HUES48 (cell line): Measurements from ENCODE around the gene CACNA1F.

Source experiments
- H3K27ac ChIP-seq: one replicate; pipeline ENCODE4 v1.7.0; 2013; ENCODE audit warnings: low read depth, low read length, inconsistent platforms
- H3K27me3 ChIP-seq: 2 replicates; pipeline ENCODE4 v1.6.1; 2013; ENCODE audit warnings: mild to moderate bottlenecking, low read length; ENCODE audit not compliant: control insufficient read depth, insufficient read depth
- H3K36me3 ChIP-seq: 2 replicates; pipeline ENCODE4 v1.6.1; 2013; ENCODE audit warnings: low read length; ENCODE audit not compliant: control insufficient read depth, insufficient read depth
- H3K4me1 ChIP-seq: 2 replicates; pipeline ENCODE4 v1.6.1; 2013; ENCODE audit warnings: mild to moderate bottlenecking, low read length; ENCODE audit not compliant: control insufficient read depth, insufficient read depth
- H3K4me3 ChIP-seq: 2 replicates; pipeline ENCODE4 v1.5.1; 2013; ENCODE audit warnings: mild to moderate bottlenecking, low read depth, low read length
- H3K9ac ChIP-seq: 2 replicates; pipeline ENCODE4 v1.6.1; 2013; ENCODE audit warnings: mild to moderate bottlenecking, low read depth, low read length, moderate library complexity
- H3K9me3 ChIP-seq: 2 replicates; pipeline ENCODE4 v1.6.1; 2013; ENCODE audit warnings: low read length; ENCODE audit not compliant: control insufficient read depth, insufficient read depth

The CACNA1F gene

DNA sequence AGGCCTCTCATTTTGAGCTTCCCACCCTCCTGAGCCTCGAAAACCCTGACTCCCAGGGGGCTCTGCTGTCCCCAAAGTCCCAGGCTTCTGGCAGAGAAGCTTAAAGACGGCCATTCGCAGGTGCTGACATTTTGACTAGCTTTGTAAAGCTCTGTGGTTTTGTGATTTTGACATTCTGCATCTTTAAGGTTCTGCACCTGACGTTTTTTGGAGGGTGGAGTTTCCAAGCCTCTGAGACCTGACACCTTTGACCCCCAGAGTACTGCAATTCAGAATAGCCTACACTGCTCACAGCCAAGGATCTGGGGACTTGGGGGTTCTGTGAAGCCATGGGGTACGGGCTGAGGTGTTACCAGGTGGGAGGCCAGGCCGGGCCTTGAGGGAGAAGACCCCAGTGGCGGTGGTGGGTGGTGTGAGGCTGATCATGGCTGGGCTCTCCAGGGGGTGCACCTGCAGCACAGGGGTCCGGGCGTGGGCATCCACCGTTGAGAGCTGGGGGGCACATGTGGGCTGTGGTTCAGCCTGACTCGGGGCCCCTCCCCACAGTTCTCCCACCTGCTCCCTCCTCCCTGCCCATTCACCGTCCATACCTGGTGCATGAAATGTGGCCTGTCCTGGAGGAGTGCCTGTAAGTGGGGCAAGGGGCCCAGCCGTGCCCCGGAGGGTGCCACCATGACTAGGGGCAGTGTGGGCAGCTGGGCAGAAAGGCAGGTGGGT, 24.1 kb upstream of the CACNA1F start:
- H3K27ac ChIP-seq = no peak overlapping the region
- no peaks in the 10 kb centered on the region for H3K36me3 ChIP-seq
- H3K9ac ChIP-seq = no peak overlapping the region
- no peak overlapping the region for H3K4me3 ChIP-seq
- H3K9me3 ChIP-seq = peaks cover 26% of the 10 kb centered on the region
- H3K4me1 ChIP-seq = no peaks in the 10 kb centered on the region
- no peaks in the 10 kb centered on the region for H3K27me3 ChIP-seq

GRCh38 chrX:49256268-49256995, 23.3 kb upstream of the CACNA1F start:
- no peak overlapping the region for H3K4me3 ChIP-seq
- H3K27me3 ChIP-seq = no peaks in the 10 kb centered on the region
- H3K36me3 ChIP-seq = no peaks in the 10 kb centered on the region
- H3K27ac ChIP-seq = no peak overlapping the region
- no peaks in the 10 kb centered on the region for H3K4me1 ChIP-seq
- no peak overlapping the region for H3K9ac ChIP-seq
- peaks cover 28% of the 10 kb centered on the region for H3K9me3 ChIP-seq

DNA sequence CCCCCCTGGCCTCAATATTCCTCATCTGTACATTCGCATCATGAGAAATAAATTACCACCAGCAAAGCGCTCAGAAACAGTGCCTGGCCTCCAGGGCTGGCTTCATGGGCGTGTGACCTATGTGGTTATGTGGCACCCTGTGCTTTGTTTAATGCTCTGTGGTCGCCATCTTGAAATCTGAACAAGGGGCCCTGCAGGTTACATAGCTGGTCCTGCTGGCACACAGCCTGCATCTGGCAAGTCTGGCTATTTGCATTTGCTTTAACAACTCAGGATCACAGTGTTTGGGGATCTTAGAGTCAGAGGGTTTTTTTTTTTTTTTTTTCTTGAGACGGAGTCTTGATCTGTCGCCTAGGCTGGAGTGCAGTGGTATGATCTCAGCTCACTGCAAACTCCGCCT, 21.5 kb upstream of the CACNA1F start:
- H3K27me3 ChIP-seq = no peaks in the 10 kb centered on the region
- peaks cover 19% of the 10 kb centered on the region for H3K9me3 ChIP-seq
- no peak overlapping the region for H3K27ac ChIP-seq
- H3K36me3 ChIP-seq = no peaks in the 10 kb centered on the region
- no peak overlapping the region for H3K9ac ChIP-seq
- H3K4me1 ChIP-seq = no peaks in the 10 kb centered on the region
- H3K4me3 ChIP-seq = no peak overlapping the region

DNA sequence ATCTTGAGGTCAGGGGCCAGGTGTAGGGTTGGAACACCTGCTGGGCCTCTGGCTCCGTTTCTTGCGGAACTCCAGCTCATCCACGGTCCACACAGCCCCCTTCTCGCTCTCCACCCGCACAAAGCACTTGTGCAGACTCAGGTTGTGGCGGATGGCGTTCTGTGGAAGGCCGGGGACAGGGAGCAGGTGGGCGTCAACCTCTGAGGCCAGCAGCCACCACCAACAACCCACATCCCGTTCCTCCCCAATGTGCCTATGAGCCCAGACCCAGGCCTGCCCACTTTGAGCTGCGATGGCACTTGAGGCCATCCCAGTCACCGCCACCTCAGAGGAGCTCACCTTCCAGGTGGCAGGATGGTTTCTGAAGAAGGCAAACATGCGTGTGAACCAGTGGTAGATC, 18.2 kb upstream of the CACNA1F start:
- Histone ChIP-seq H3K4me3 (no peak overlapping the region), H3K9ac (no peak overlapping the region), H3K36me3 (peaks cover 6% of the 10 kb centered on the region; the same call in 1 of the 2 replicates), H3K27ac (no peak overlapping the region), H3K4me1 (no peaks in the 10 kb centered on the region), H3K9me3 (peaks cover 15% of the 10 kb centered on the region), H3K27me3 (no peaks in the 10 kb centered on the region)

DNA sequence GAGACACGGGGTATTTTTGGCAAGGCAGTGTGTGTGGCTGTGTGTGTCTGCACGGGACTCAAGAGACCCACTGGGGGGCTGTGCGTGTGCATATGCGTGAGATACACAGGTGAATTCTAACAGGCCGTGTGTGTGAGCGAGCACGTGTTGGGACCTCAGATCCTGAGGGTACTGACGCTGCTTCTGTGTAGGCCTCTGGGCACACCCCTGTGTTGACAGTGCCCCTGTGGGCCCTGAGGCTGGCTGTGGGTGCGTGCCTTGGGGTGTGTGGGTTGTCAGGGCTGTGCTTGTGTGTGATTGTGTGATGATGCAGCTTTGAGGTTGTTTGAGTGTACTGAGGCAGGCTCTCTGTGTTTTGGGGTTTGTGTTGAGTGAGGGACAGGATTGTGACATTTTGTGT, 17.4 kb upstream of the CACNA1F start:
- no peak overlapping the region for H3K27ac ChIP-seq
- H3K27me3 ChIP-seq = no peaks in the 10 kb centered on the region
- H3K36me3 ChIP-seq = peaks cover 6% of the 10 kb centered on the region; the same call in 1 of the 2 replicates
- H3K4me1 ChIP-seq = no peaks in the 10 kb centered on the region
- peaks cover 9% of the 10 kb centered on the region for H3K9me3 ChIP-seq
- H3K9ac ChIP-seq = no peak overlapping the region
- H3K4me3 ChIP-seq = no peak overlapping the region

- H3K27ac ChIP-seq = no peak overlapping the region
- H3K27me3 ChIP-seq = no peaks in the 10 kb centered on the region
Observed at GRCh38 chrX:49250066-49250465, 16.9 kb upstream of the CACNA1F start.

GRCh38 chrX:49249616-49250015, 16.5 kb upstream of the CACNA1F start:
- H3K27ac ChIP-seq = no peak overlapping the region
- H3K9me3 ChIP-seq = peaks cover 5% of the 10 kb centered on the region
- no peaks in the 10 kb centered on the region for H3K4me1 ChIP-seq
- peaks cover 6% of the 10 kb centered on the region; the same call in 1 of the 2 replicates for H3K36me3 ChIP-seq
- H3K9ac ChIP-seq = no peak overlapping the region
- H3K4me3 ChIP-seq = no peak overlapping the region
- no peaks in the 10 kb centered on the region for H3K27me3 ChIP-seq

More at GRCh38 chrX:49250066-49250465, 16.9 kb upstream of the CACNA1F start:
- no peak overlapping the region for H3K9ac ChIP-seq
- peaks cover 6% of the 10 kb centered on the region for H3K9me3 ChIP-seq
- H3K4me3 ChIP-seq = no peak overlapping the region
- H3K4me1 ChIP-seq = no peaks in the 10 kb centered on the region
- peaks cover 6% of the 10 kb centered on the region; the same call in 1 of the 2 replicates for H3K36me3 ChIP-seq

DNA sequence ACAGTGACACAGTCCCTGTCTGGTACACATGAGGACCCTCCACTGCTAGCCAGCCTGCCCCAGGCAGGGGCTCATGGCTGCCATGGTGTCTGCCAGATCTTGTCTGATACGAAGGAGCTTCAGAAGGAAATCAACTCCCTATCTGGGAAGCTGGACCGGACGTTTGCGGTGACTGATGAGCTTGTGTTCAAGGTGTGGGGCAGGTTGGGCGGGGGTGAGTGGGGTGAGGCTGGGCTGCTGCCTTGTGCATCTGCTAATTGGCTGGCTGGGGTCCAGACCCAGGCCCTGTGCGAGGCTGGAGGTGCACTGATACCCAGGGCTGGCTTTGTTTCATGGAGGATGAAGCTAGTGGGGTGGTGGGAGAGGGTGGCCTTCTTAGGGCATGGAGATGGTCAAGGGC, 15.9 kb upstream of the CACNA1F start:
- no peak overlapping the region for H3K4me3 ChIP-seq
- peaks cover 2% of the 10 kb centered on the region; the same call in 1 of the 2 replicates for H3K9me3 ChIP-seq
- H3K36me3 ChIP-seq = peaks cover 6% of the 10 kb centered on the region; the same call in 1 of the 2 replicates
- H3K27ac ChIP-seq = no peak overlapping the region
- H3K4me1 ChIP-seq = no peaks in the 10 kb centered on the region
- H3K9ac ChIP-seq = no peak overlapping the region
- no peaks in the 10 kb centered on the region for H3K27me3 ChIP-seq

GRCh38 chrX:49247916-49248811, 15.0 kb upstream of the CACNA1F start:
- Histone ChIP-seq H3K36me3 (peaks cover 6% of the 10 kb centered on the region), H3K4me3 (no peak overlapping the region), H3K27ac (no peak overlapping the region), H3K27me3 (no peaks in the 10 kb centered on the region), H3K9ac (no peak overlapping the region), H3K9me3 (peaks cover 2% of the 10 kb centered on the region; the same call in 1 of the 2 replicates), H3K4me1 (no peaks in the 10 kb centered on the region)

- H3K27me3 ChIP-seq = no peaks in the 10 kb centered on the region
Observed at GRCh38 chrX:49247346-49247745, 14.2 kb upstream of the CACNA1F start.

More at GRCh38 chrX:49247346-49247745, 14.2 kb upstream of the CACNA1F start:
- no peak overlapping the region for H3K27ac ChIP-seq
- H3K4me3 ChIP-seq = no peak overlapping the region
- peaks cover 2% of the 10 kb centered on the region; the same call in 1 of the 2 replicates for H3K9me3 ChIP-seq
- no peaks in the 10 kb centered on the region for H3K4me1 ChIP-seq
- no peak overlapping the region for H3K9ac ChIP-seq
- H3K36me3 ChIP-seq = peaks cover 6% of the 10 kb centered on the region
